DMS153 treated with DMSO at 0.1 percent for 48 hours (cell line): Measurements from ENCODE around the gene ITPR2.
"Not testable (repeated sequence)": the region's sequence is repeated elsewhere in the genome, so short reads cannot be mapped to it uniquely, and the experiment has no call there.

Experiments
- DNase-seq: peaks from one replicate; lab custom pipeline; 2025; ENCODE audit not compliant: unreplicated experiment; lab: John Stamatoyannopoulos, UW

The ITPR2 gene

GRCh38 chr12:26791301-26791791 lies 41.6 kb downstream of the ITPR2 start:
- DNase-seq: no peak

GRCh38 chr12:26790645-26790994 lies 42.4 kb downstream of the ITPR2 start:
- no peak for DNase-seq

GRCh38 chr12:26789731-26790644 lies 43.0 kb downstream of the ITPR2 start:
- no peak for DNase-seq

GRCh38 chr12:26786865-26787514 lies 46.0 kb downstream of the ITPR2 start:
- no peak for DNase-seq

GRCh38 chr12:26786491-26786864 lies 46.5 kb downstream of the ITPR2 start:
- DNase-seq: no peak

GRCh38 chr12:26783816-26784379 lies 49.1 kb downstream of the ITPR2 start:
- not testable (repeated sequence) for DNase-seq

GRCh38 chr12:26783131-26783526 lies 49.9 kb downstream of the ITPR2 start:
- DNase-seq: no peak

GRCh38 chr12:26782372-26783130 lies 50.4 kb downstream of the ITPR2 start:
- DNase-seq: no peak

GRCh38 chr12:26780656-26781055 lies 52.3 kb downstream of the ITPR2 start:
- DNase-seq: not testable (repeated sequence)

- not testable (repeated sequence) for DNase-seq
Measured at GRCh38 chr12:26778173-26778775, 54.7 kb downstream of the ITPR2 start.

GRCh38 chr12:26777236-26777635 lies 55.8 kb downstream of the ITPR2 start:
- no peak for DNase-seq

- DNase-seq: not testable (repeated sequence)
Measured at GRCh38 chr12:26775991-26776390, 57.0 kb downstream of the ITPR2 start.

- no peak for DNase-seq
Measured at GRCh38 chr12:26773313-26774104, 59.5 kb downstream of the ITPR2 start.

- DNase-seq: no peak
Measured at GRCh38 chr12:26771861-26772260, 61.1 kb downstream of the ITPR2 start.

- no peak for DNase-seq
Measured at GRCh38 chr12:26770239-26771070, 62.5 kb downstream of the ITPR2 start.

- DNase-seq: no peak
Measured at GRCh38 chr12:26769611-26770010, 63.4 kb downstream of the ITPR2 start.

GRCh38 chr12:26768611-26769603 lies 64.1 kb downstream of the ITPR2 start:
- DNase-seq: no peak

- DNase-seq: no peak
Measured at GRCh38 chr12:26767865-26768264, 65.1 kb downstream of the ITPR2 start.
